Fibroblast of pulmonary artery (primary cell): ENCODE measurements around the gene DUOX2.

Source experiments
- DNase-seq: peaks from one replicate; pipeline ENCODE4 v3.0.0-alpha.2; 2010; ENCODE audit warnings: low read depth
- H3K4me3 ChIP-seq: replicated peaks from 2 replicates; pipeline ENCODE4 v1.5.1; 2011; ENCODE audit warnings: low read depth, mild to moderate bottlenecking, control low read depth, low read length, moderate library complexity
- CTCF ChIP-seq: IDR thresholded peaks from 2 replicates; pipeline ENCODE4 v1.5.1; 2011; ENCODE audit warnings: mild to moderate bottlenecking, control low read depth, low read length, inconsistent platforms; ENCODE audit errors: missing control alignments

DUOX2 gene

GRCh38 chr15:45114076-45114750, at the start of gene DUOX2, which contains the start of gene DUOXA2:
TSS of gene DUOX2 (minus strand) at chr15:45114172. CDS start at chr15:45113411, 761 bp downstream.
TSS of gene DUOXA2 (plus strand) at chr15:45114326. CDS start at chr15:45114606, 280 bp downstream.
- H3K4me3 ChIP-seq, result no peak within 1 kb of the TSS
- no peak for DNase-seq
- no peak for TF ChIP-seq CTCF

- no peak for TF ChIP-seq CTCF
- H3K4me3 ChIP-seq, result no peak overlapping the region
- DNase-seq, result no peak
Measured at GRCh38 chr15:45163508-45163856, 49.5 kb upstream of the DUOX2 start.

- H3K4me3 ChIP-seq, result no peak overlapping the region
- TF ChIP-seq CTCF, result peak; percentile 99
- DNase-seq, result peak; percentile 85
Measured at GRCh38 chr15:45162771-45163507, 49.0 kb upstream of the DUOX2 start.

GRCh38 chr15:45161666-45162065, 47.7 kb upstream of the DUOX2 start:
- DNase-seq, result no peak

GRCh38 chr15:45157974-45158373, 44.0 kb upstream of the DUOX2 start:
- no peak overlapping the region for H3K4me3 ChIP-seq
- TF ChIP-seq CTCF, result no peak
- DNase-seq, result peak; percentile 85

More at GRCh38 chr15:45161666-45162065, 47.7 kb upstream of the DUOX2 start:
- TF ChIP-seq CTCF, result no peak
- no peak overlapping the region for H3K4me3 ChIP-seq

GRCh38 chr15:45156744-45157455, 42.9 kb upstream of the DUOX2 start:
- no peak for TF ChIP-seq CTCF
- DNase-seq, result peak; percentile 83
- no peak overlapping the region for H3K4me3 ChIP-seq
